Epidermal melanocyte (primary cell): ENCODE measurements around the gene ZNF425.
"Not testable (repeated sequence)": the region's sequence is repeated elsewhere in the genome, so short reads cannot be mapped to it uniquely, and the experiment has no call there.

Experiments used
- DNase-seq: peaks from one replicate; pipeline ENCODE4 v3.0.0; 2011; ENCODE audit warnings: low spot score; ENCODE audit not compliant: insufficient read length

Gene ZNF425

DNA sequence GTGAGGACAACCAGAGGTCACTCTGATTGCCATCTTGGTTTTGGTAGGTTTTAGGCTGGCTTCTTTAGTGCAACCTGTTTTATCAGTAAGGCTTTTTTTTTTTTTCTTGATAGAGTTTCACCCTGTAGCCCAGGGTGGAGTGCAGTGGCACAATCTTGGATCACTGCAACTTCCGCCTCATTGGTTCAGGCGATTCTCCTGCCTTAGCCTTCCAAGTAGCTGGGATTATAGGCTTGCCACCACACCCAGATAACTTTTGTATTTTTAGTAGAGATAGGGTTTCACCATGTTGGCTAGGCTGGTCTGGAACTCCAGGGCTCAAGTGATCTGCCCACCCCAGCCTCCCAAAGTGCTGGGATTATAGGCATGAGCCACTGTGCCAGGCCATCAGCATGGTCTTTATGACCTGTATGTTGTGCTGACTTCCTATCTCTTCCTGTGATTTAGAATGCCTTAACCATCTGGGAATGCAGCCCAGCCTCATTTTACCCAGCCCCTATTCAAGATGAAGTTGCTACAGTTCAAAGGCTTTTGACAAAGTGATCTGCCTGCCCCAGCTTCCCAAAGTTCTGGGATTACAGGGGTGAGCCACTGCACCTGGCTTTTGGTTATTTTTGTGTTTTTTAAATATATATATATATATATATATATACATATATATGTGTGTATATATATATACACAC, 7.0 kb upstream of the ZNF425 start:
- no peak for DNase-seq

DNA sequence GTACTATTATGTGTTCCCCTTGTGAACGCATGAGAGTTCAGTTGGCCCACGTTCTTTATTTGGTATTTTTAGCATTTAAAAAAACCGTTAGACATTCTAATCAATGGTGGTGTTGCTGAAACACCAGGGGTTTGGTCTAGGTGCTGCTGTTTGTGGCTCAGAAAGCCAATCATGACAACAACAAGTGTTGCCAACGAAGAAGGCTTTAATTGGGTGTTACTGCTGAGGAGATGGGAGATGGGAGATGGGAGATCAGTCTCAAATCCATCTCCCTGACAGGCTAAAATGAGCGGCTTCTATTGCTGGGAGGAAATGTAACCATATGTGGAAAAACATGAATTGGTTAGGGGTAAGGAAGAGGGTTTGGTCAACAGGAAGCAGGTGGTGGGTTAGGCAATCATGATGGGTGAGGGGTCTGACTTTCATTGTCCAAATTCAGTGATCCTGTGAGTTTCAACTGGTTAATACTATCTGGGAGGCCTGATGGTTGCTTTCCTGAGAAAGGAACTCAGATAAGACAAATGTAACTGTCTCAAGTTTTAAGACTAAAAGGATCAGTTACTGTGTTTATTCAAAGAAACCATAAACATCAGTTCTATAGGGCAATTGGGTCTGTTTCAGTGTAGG, 4.6 kb upstream of the ZNF425 start:
- no peak for DNase-seq

- no peak for DNase-seq
These were observed 640 bp upstream of the ZNF425 start for GRCh38 chr7:149126662-149127266.

GRCh38 chr7:149125189-149125862, 798 bp downstream of the ZNF425 start:
- no peak for DNase-seq

GRCh38 chr7:149109969-149110368, 16.2 kb downstream of the ZNF425 start:
- no peak for DNase-seq

GRCh38 chr7:149104749-149105148, 21.4 kb downstream of the ZNF425 start:
- no peak for DNase-seq

- DNase-seq, result no peak
These were observed 21.9 kb downstream of the ZNF425 start for GRCh38 chr7:149104214-149104613.

DNA sequence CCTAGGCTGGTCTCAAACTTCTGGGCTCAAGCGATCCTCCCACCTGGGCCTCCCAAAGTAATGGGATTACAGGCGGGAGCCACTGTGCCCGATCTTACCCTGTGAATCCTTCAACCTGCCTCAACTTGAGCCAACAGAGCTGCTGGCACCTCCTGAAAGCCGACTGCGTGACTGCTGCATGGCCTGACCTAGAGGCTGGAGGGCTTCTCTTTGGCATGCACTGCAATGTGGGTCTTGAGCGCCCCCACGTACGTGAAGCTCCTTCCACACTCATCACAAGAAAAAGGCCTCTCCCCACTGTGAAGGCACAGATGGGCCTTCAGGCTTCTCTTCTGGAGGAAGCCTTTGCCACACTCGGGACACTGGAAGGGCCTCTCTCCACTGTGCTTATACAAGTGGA, 22.7 kb downstream of the ZNF425 start:
- DNase-seq, result no peak

- no peak for DNase-seq
These were observed 23.5 kb downstream of the ZNF425 start for GRCh38 chr7:149102666-149103065.

DNA sequence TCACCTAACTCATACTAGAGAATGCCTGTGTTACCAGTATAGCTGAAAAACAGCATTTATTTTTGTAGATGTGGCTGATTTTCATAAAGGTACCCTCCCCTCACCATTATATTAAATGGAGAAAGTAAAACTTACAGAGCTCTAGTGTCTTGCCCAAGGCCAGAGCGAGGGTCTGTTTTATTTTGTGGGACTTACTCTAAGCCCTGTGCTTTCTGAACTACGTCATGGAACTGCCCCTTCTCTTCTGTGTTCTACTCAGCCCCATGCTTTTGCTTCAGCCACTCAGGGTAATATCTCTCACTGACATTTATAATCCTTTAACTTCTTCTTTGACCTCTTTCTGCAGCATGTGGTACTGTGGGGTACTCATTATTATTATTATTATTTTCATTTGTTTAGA, 25.3 kb downstream of the ZNF425 start:
- no peak for DNase-seq

DNA sequence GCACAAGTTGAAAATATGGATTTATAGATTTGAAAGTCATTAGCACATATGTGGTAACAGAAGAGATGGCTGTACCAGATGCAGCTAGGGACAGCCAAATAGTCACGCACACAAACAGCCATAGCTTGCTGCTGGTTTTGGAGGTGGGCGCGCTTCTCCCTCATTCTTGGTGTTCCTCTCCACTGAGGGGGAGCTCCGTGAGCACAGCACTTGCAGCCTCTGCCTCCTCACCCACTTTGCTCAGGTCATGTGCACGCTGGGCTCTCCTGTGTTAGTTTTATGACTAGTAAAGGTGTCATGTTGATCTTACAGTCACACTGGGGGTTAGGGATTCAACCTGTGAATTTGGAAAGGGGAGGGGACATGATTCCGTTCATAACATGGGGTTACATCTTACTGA, 27.1 kb downstream of the ZNF425 start:
- DNase-seq, result no peak

DNA sequence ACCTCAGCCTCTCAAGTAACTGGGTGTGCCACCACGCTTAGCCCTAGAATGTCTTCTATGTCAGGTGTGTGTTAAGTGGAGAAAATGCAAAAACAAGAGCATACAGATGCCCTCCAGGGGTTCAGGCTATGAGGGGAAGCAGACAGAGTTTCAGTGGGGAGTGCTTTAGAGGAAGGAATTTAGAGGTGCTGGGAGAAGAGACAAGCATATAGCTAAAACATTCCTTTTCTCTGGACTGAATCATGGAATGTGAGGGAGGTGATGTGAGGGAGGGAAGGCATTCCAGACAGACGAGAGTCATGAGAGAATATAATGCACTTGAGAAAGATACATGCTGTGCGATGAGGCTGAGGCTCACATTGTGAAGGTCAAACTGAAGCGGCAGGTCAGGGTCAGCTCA, 29.0 kb downstream of the ZNF425 start:
- DNase-seq, result no peak

GRCh38 chr7:149093228-149093627, 32.9 kb downstream of the ZNF425 start:
- no peak for DNase-seq

- DNase-seq, result not testable (repeated sequence)
These were observed 33.9 kb downstream of the ZNF425 start for GRCh38 chr7:149092244-149092643.

DNA sequence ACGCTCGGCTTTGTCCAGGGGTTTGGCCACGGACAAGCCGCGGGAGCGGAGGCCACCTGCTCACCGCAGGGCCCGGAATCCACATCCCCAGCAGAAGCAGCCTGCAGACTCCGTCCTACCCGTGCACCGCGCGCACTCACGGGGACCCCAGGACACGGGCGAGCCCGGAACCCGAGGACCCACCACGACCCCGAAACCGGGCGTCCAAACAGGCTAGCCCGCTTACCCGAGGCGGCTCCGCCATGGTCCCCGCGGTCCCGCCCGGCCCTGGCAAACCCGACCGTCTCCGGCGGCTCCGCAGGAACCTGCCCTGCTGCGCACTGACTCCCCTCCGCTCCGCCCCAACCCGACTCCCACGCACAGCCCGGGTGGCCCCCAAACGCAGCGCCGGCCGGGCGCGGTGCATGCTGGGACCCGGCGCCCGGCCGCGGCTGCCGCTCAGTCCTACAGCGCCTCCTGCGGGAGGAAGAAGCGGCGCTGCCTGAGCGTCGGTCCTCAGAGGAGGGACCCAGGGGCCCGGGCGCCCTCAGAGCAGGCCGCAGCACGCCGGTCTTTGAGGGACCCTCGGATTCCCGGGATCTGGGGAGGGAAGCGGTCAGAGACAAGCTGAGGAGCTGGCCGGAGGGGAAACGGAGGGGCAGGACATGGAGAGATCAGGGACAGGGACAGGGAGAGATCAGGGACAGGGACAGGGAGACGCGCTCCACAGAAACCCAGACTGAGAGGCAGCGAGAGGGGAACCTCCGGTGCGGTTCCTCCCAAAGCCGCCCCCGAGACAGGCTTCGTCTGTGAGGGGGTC, 35.5 kb downstream of the ZNF425 start, which contains the start of gene ZNF786:
Gene ZNF786, minus strand, starts transcription at position 322 of the 799 bp plus-strand sequence. Its CDS starts 78 bp downstream, at position 244.
- peak; percentile 79 for DNase-seq

DNA sequence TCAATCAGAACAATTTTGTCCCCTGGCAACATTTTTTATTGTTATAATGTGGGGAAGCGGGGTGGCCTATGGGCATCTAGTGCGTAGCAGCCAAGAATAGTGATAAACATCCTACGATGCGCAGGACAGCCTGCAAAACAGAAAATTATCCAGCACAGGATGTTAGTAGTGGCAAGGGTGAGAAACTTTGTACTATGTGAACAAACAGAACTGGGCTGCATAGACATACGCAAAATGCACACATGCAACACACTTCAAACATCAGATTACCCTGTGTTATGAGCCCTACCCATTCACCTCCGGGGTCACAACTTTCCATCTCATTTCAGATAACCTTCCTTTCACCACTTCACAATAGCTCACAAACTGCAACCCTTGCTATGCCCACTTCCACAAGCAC, 38.7 kb downstream of the ZNF425 start:
- DNase-seq, result no peak

DNA sequence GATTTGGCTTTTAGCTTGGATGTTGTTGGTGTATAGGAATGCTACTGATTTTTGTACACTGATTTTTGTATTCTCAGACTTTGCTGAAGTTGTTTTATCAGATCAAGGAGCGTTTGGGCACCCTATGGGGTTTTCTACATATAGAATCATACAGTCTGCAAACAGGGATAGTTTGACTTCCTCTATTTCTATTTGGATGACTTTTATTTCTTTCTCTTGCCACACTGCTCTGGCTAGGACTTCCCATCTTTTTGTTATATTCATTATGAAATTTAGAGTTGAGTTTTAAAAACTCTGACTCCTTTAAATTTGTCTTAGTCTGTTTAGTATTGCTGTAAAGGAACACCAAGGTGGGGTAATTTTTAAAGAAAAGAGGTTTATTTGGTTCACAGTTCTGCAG, 40.3 kb downstream of the ZNF425 start:
- no peak for DNase-seq

DNA sequence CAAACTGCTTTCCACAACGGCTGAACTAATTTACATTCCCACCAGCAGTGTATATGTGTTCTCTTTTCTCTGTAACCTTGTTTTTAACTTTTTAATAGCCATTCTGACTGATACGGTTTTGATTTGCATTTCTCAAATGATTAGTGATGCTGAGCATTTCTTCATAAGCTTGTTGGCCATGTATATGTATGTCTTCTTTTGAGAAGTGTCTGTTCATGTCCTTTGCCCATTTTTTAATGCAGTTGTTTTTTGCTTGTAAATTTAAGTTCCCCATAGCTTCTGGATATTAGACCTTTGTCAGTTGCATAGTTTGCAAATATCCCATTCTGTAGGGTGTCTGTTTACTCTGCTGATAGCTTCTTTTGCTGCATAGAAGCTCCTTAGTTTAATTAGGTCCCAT, 41.7 kb downstream of the ZNF425 start:
- no peak for DNase-seq

DNA sequence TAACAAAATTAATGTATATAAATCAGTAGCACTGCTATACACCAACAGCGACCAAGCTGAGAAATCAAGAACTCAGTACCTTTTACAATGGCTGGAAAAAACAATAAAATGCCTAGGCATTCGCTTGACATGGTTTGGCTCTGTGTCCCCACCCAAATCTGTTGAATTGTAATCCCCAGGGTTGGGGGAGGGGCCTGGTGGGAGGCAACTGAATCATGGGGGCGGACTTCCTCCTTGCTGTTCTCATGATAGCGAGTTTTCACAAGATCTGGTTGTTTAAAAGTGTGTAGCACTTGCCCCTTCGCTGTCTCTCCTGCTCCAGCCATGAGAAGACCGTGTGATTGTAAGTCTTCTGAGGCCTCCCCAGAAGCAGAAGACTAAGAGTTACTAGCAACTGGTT, 44.2 kb downstream of the ZNF425 start:
- DNase-seq, result no peak

DNA sequence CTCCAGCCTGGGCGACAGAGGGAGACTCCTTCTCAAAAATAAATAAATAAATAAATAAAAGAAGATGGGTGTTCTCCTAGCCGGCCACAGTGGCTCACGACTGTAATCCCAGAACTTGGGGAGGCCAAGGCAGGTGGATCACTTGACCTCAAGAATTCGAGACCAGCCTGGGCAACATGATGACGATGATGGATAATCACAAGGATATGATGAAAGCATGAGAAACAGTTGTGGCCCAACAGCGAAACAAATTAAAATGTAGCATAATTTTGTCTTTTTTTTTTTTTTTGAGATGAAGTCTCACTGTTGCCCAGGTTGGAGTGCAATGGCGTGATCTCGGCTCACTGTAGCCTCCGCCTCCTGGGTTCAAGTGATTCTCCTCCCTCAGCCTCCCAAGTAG, 48.5 kb downstream of the ZNF425 start:
- DNase-seq, result no peak

DNA sequence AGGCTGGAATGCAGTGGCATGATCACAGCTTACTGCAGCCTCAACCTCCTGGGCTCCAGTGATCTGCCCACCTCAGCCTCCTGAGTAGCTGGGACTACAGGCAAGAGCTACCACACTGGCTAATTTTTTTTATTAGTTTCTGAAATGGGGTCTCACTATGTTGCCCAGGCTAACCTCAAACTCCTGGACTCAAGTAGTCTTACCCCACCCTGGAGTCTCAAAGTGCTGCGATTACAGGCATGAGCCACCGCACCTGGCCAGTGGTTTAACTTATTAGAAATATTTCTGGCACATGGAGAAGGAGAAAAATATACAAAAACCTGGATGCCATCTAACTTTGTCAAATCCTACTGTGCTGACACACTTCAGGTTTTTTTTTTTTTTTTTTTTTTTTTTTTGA, 50.8 kb downstream of the ZNF425 start:
- no peak for DNase-seq
